Measurements from ENCODE around the gene WDFY4. TPM values are rescaled to one million over a fixed set of nuclear protein-coding genes. Genes with fewer than 3 reads are reported as not detected.

The WDFY4 gene
- total RNA-seq, 1 experiment from 2014 or later, result 0.23 TPM

DNA sequence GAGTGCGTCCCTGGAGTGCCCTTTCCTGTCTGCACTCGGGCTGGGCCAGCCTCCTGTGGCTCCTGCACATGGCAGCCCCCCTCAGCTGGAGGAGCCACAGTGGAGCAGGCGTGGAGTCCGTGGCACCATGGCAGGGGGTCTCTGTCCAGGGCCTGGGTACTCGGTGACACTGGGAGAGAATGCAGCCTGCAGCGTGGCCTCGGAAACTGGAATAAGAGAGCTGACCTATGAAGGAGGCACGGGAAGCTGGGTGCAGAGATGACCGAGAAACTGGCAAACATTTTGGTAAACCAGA lies 25.8 kb upstream of the WDFY4 start:
- H3K4me3 ChIP-seq (ENCODE audit: low read depth in 2 of 2, low read length in 2 of 2), result no peak overlapping the region
- H3K4me1 ChIP-seq (ENCODE audit: control insufficient read depth, insufficient read depth, low read length), result peaks cover 6% of the 10 kb centered on the region; the same call in 1 of the 2 replicates
- ATAC-seq, result no peak
- no peak for DNase-seq (ENCODE audit: low read depth, low spot score)
- POLR2A ChIA-PET, result no interaction called here
- TF ChIP-seq CTCF (IDR thresholded peaks at IDR 0.05), result no peak
- TF ChIP-seq SIN3A (IDR thresholded peaks at IDR 0.05; ENCODE audit: borderline replicate concordance, insufficient read depth, low read depth, low read length), result no peak
- TF ChIP-seq TCF7L2 (IDR thresholded peaks at IDR 0.05; ENCODE audit: low read depth, low read length), result no peak
- TF ChIP-seq, protein P1, sequence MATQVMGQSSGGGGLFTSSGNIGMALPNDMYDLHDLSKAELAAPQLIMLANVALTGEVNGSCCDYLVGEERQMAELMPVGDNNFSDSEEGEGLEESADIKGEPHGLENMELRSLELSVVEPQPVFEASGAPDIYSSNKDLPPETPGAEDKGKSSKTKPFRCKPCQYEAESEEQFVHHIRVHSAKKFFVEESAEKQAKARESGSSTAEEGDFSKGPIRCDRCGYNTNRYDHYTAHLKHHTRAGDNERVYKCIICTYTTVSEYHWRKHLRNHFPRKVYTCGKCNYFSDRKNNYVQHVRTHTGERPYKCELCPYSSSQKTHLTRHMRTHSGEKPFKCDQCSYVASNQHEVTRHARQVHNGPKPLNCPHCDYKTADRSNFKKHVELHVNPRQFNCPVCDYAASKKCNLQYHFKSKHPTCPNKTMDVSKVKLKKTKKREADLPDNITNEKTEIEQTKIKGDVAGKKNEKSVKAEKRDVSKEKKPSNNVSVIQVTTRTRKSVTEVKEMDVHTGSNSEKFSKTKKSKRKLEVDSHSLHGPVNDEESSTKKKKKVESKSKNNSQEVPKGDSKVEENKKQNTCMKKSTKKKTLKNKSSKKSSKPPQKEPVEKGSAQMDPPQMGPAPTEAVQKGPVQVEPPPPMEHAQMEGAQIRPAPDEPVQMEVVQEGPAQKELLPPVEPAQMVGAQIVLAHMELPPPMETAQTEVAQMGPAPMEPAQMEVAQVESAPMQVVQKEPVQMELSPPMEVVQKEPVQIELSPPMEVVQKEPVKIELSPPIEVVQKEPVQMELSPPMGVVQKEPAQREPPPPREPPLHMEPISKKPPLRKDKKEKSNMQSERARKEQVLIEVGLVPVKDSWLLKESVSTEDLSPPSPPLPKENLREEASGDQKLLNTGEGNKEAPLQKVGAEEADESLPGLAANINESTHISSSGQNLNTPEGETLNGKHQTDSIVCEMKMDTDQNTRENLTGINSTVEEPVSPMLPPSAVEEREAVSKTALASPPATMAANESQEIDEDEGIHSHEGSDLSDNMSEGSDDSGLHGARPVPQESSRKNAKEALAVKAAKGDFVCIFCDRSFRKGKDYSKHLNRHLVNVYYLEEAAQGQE (IDR thresholded peaks at IDR 0.05; ENCODE audit: insufficient read depth in 1 of 2, low read depth in 2 of 2, low read length in 1 of 2), result no peak
- TF ChIP-seq POLR2AphosphoS5 (IDR thresholded peaks at IDR 0.05; ENCODE audit: low read depth, low read length), result no peak
- H3K36me3 ChIP-seq (ENCODE audit: control insufficient read depth, insufficient read depth, low read length), result no peaks in the 10 kb centered on the region
- in situ Hi-C loops (cut with HindIII; ENCODE audit: low pct_unique_long_range_greater_than_20kb, low sequenced_read_pairs) (no loop called here), intact Hi-C loops (cut with micrococcal nuclease; ENCODE audit: unreplicated experiment) (loop anchor here (2.0 to 5.0 kb wide), 3 partner anchors 323 to 860 kb away; no protein-coding TSS in a partner anchor)
- CTCF ChIA-PET, result interaction anchor here (1.1 kb wide), 1 partner anchor 22 kb away, joined by 4 read pairs; no protein-coding TSS in a partner anchor
- BruUV-seq (replicated peaks), result no TSS peak
- H3K9me3 ChIP-seq (ENCODE audit: control insufficient read depth, insufficient read depth, low read depth, low read length), result no peaks in the 10 kb centered on the region
- H3K27me3 ChIP-seq (ENCODE audit: control insufficient read depth, insufficient read depth, low read length), result peaks cover 8% of the 10 kb centered on the region
- no peak overlapping the region for H3K27ac ChIP-seq (ENCODE audit: low read length)

- TF ChIP-seq SIN3A (IDR thresholded peaks at IDR 0.05; ENCODE audit: borderline replicate concordance, insufficient read depth, low read depth, low read length) (no peak), CTCF (IDR thresholded peaks at IDR 0.05) (peak; percentile 47; the same call in 1 of the 2 replicates), TCF7L2 (IDR thresholded peaks at IDR 0.05; ENCODE audit: low read depth, low read length) (no peak)
- peaks cover 8% of the 10 kb centered on the region for H3K27me3 ChIP-seq (ENCODE audit: control insufficient read depth, insufficient read depth, low read length)
- H3K4me1 ChIP-seq (ENCODE audit: control insufficient read depth, insufficient read depth, low read length), result peaks cover 6% of the 10 kb centered on the region; the same call in 1 of the 2 replicates
- H3K4me3 ChIP-seq (ENCODE audit: low read depth in 2 of 2, low read length in 2 of 2), result no peak overlapping the region
- intact Hi-C loops (cut with micrococcal nuclease; ENCODE audit: unreplicated experiment), result loop anchor here (2.0 to 5.0 kb wide), 3 partner anchors 323 to 859 kb away; no protein-coding TSS in a partner anchor
- ChIA-PET CTCF (no interaction called here), POLR2A (no interaction called here)
- no peaks in the 10 kb centered on the region for H3K36me3 ChIP-seq (ENCODE audit: control insufficient read depth, insufficient read depth, low read length)
- DNase-seq (ENCODE audit: low read depth, low spot score) (no peak), ATAC-seq (no peak)
- BruUV-seq (replicated peaks), result no TSS peak
- no peaks in the 10 kb centered on the region for H3K9me3 ChIP-seq (ENCODE audit: control insufficient read depth, insufficient read depth, low read depth, low read length)
- in situ Hi-C loops (cut with HindIII; ENCODE audit: low pct_unique_long_range_greater_than_20kb, low sequenced_read_pairs), result no loop called here
- H3K27ac ChIP-seq (ENCODE audit: low read length), result no peak overlapping the region
Observed at GRCh38 chr10:48659790-48660189, 24.9 kb upstream of the WDFY4 start.
